HuH-7 (cell line): Measurements from ENCODE around the gene HIC2.
"Not testable (repeated sequence)": the region's sequence is repeated elsewhere in the genome, so short reads cannot be mapped to it uniquely, and the experiment has no call there.

Experiments used
- DNase-seq: peaks from one replicate; pipeline ENCODE4 v3.0.0; 2011; ENCODE audit warnings: low spot score

Gene HIC2

DNA sequence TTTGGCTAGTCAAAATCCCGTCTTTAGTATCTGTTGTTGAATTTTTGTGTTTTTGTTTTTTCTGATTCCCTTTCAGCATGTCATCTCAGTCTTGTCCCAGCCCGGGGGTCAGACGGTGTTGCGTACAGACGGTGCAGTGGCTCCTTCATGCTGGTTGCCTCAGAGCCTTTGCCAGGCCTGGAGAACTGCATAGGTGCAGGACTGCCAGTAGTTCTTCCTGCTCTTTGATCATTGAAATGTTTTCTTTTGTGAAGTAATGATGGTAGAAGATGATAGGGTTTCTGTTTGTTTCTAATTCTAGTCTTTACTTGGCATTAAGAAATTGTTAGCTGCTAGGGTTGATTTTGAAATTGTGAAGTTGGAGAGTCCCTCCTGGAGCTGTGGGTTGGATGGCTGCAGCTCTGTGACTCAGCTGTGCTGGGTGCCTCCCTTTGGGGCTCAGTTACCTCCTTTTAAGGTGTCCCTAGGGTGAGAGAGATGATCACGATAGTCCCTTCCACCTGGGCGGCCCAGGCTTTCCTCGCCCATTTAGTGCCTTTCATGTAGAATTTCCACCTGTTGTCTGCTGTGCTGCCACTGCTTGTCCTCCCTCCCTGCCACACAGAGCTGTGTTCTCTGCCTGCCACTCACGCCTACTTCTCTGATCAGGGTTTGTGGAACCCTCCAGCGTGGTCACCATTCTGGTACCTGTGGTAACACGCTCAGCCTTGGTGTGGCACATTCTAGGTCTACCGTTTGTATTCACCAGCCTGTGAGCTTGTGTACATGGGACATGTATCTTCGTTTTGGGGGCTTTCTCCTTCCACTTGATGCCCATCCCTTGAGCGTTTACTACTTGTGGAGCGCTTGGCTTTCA is 17.4 kb downstream of the HIC2 start:
- DNase-seq: not testable (repeated sequence)

- not testable (repeated sequence) for DNase-seq
These were observed 19.0 kb downstream of the HIC2 start for GRCh38 chr22:21435998-21436810.

GRCh38 chr22:21438013-21438412 is 20.8 kb downstream of the HIC2 start:
- DNase-seq: not testable (repeated sequence)

GRCh38 chr22:21440018-21440636 is 23.0 kb downstream of the HIC2 start:
- not testable (repeated sequence) for DNase-seq

- DNase-seq: not testable (repeated sequence)
These were observed 23.5 kb downstream of the HIC2 start for GRCh38 chr22:21440676-21441075.

GRCh38 chr22:21441170-21441569 is 24.0 kb downstream of the HIC2 start:
- DNase-seq: not testable (repeated sequence)

DNA sequence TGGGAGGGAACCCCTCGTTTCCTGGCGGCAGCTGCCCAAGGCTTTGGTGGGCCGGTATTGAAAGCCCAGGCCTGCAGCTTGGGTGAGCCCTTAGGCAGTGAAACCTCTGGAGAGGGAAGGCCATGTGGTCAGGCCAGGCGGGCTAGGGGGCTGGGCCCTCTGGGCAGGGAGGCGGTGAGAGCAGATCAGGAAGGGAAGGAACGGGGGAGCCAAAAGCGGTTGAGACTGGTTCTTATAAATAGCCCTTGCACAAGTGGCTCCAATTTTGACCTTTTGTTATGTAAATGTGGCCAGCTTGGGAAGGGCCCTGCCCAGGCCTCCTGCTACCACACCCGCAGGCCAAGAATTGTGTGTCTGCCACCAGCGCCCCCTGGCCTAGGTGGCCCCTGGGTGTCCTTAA is 25.0 kb downstream of the HIC2 start:
- DNase-seq: not testable (repeated sequence)

DNA sequence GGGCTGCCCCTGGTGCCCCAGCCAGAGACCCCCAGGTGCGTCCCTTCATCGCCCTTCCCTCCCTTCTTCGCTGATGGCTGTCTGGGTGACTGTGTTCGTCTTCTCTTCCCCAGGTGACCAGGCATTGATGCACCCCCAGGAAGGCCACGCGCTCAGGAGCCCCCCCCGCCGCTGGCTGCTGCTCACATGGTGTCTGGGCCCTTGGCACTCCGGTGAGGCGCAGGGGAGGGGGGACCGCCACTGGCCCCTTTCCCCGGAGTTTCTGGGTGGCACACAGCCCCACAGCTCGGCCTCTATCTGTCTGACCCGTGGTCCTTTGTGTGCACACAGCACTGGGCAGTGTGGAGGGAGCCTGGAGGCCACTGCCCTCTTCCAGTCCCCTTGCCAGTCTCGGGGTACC is 25.5 kb downstream of the HIC2 start:
- DNase-seq: not testable (repeated sequence)

- DNase-seq: no peak
These were observed 26.0 kb downstream of the HIC2 start for GRCh38 chr22:21443057-21443734.

GRCh38 chr22:21443735-21444421 is 26.7 kb downstream of the HIC2 start:
- DNase-seq: no peak

DNA sequence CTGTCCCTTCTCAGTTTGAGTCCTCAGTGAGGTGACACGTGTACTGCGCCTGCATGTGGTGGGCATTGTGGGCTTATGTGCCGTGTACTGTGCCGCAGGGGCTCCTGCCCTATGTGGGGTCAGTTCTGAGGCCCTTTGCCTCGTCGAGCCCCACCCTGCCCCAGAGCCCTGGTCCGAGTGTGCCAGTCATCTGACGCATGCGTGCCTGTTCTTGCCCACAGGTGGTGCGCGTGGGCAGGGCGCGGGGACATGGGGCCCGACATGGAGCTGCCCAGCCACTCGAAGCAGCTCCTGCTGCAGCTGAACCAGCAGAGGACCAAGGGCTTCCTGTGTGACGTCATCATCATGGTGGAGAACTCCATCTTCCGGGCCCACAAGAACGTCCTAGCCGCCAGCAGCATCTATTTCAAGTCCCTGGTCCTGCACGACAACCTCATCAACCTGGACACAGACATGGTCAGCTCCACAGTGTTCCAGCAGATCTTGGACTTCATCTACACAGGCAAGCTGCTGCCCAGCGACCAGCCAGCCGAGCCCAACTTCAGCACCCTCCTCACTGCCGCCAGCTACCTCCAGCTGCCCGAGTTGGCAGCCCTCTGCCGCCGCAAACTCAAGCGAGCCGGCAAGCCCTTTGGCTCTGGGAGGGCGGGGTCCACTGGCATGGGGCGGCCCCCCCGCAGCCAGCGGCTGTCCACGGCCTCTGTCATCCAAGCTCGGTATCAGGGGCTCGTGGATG is 27.7 kb downstream of the HIC2 start:
- DNase-seq: no peak

DNA sequence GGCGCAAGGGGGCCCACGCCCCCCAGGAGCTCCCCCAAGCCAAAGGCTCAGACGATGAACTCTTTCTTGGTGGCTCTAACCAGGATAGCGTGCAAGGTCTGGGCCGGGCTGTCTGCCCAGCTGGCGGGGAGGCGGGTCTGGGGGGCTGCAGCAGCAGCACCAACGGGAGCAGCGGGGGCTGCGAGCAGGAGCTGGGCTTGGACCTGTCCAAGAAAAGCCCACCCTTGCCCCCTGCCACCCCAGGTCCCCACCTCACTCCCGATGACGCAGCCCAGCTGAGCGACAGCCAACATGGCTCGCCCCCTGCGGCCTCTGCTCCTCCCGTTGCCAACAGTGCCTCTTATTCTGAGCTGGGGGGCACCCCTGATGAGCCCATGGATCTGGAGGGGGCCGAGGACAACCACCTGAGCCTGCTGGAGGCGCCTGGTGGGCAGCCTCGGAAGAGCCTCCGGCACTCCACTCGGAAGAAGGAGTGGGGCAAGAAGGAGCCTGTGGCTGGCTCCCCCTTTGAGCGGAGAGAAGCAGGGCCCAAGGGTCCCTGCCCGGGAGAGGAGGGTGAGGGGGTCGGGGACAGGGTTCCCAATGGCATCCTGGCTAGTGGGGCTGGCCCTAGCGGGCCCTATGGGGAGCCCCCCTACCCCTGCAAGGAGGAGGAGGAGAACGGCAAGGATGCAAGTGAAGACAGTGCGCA is 28.4 kb downstream of the HIC2 start:
- no peak for DNase-seq

GRCh38 chr22:21446128-21446826 is 29.1 kb downstream of the HIC2 start:
- no peak for DNase-seq

GRCh38 chr22:21446827-21447690 is 29.9 kb downstream of the HIC2 start:
- no peak for DNase-seq

GRCh38 chr22:21447694-21448402 is 30.7 kb downstream of the HIC2 start:
- DNase-seq: peak; percentile 57

DNA sequence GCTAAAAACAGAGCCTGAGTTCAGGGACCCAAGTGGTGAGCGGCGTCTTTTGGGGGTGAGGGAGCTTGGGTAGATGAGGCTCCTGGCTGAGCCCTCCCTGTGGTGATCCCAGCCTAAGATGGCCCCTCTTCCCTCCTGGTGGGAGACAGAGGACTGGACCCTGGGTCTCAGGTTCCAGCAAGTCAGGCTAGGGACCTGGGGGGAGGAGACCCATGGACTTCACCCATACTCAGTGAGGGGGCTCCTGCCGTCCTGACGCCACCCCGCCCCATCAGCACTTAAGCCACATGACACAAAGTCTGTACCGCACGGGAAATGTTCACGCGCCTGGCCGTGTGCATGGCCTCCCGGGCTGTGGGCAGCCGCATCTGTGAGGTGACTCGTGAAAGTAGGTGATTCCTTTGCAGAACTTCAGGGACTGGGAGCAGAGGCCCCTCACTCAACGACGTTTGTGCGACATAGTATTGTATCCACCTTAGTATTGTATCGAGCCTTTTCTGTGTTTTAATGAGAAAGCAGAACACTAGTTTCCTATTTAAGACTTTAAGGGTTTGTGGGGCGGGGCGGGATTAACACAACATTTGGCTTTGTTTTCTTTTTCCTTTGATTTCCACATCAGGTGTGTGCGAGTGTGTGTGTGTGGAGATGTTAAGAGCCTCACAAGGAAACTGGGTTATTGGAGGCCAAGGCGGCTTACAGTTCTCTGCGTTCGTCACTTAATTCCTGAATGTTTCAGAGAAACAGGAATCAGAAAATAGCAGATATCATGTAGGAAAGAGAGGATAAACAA is 31.7 kb downstream of the HIC2 start:
- no peak for DNase-seq
